Glomerular visceral epithelial cell (primary cell): ENCODE data around the gene PCF11.
"Not testable (repeated sequence)": the region's sequence is repeated elsewhere in the genome, so short reads cannot be mapped to it uniquely, and the experiment has no call there.

Source experiments
- DNase-seq: peaks from one replicate; pipeline ENCODE4 v3.0.0-alpha.2; 2016; ENCODE audit errors: extremely low spot score

Gene PCF11

DNA sequence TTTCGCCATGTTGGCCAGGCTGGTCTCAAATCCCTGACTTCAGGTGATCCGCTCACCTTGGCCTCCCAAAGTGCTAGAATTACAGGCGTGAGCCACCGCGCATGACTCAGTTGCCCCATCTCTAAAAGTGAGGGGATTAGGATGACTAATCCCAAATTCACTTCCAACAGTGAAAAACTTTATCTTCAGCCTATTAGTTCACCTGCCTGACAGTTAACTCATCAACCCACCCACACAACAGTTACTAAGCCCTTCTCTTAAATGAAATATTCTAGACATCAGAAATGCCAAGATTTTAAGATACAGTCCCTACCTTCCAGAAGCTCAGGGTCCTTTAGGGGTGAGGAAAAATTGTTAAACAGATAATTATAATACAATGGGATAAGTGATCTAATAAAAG lies 34.6 kb downstream of the PCF11 start:
- DNase-seq: no peak

DNA sequence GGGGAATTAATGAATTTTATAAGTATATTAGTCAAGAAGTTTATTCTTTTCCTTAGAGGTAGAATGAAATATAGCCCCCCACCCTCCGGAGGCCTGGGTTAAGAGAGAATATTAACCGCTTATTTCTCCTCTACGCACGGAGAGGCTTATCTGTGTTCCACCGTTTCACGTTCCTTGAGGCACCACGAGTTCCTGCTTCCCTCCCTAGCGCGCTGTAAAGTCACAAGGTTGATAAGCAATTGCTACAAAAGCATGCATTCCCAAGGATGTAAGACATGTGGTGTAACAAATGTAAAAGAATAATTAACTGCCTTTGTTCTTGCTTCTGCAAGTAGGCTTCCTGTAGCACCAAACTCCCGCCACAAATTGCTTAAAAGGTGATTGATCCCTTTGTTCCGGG lies 35.1 kb downstream of the PCF11 start:
- no peak for DNase-seq

DNA sequence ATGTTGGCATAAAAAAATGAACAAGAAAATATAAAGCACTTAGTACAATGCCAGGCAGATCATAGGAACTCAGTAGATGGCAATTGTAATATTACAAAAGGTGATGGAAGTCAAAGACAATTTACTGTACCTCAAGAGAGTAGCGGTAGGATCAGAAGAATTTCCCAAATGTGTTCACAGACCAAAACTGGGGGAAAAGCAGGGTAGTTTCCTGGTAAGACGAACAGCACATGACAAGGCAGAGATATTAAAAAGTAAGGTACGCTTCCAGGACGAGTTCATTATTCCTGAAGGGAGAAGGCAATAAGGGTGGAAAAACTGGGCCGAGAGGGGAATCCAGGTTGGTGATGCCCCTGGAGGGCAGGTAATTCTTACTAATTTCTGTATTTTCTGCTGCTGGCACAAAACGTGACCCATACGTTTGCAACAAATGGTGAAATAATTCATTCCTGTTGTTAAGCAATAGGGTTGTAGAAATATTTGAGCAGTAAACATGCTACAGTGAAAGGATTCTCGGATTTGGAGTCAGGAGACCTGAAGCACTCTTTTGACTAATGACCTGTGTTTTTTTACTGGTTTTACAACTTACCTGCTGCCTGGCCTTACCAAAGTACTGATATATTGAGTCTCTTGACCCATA lies 35.8 kb downstream of the PCF11 start:
- DNase-seq: no peak

- DNase-seq: peak; percentile 91
These were observed 36.7 kb downstream of the PCF11 start, which contains the start of gene ANKRD42 for GRCh38 chr11:83193315-83194280. ANKRD42 (plus strand) TSS chr11:83193712; CDS start chr11:83194671, 959 bp downstream.

GRCh38 chr11:83194281-83195142 lies 37.6 kb downstream of the PCF11 start:
- peak; percentile 64 for DNase-seq

GRCh38 chr11:83195143-83195466 lies 38.2 kb downstream of the PCF11 start:
- no peak for DNase-seq

DNA sequence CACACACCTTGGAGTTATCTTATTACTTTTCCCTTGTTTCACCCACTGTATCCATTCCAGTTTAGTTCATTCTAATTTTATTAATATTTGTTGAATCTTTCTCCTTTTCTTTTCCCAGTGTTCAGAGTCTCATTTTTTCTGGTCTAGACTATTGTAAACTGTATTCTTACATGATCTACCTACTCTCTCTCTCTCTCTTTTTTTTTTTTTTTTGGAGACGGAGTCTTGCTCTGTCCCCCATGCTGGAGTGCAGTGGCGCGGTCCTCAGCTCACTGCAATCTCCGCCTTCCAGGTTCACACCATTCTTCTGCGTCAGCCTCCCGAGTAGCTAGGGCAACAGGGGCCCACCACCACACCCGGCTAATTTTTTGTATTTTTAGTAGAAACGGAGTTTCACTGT lies 38.7 kb downstream of the PCF11 start:
- no peak for DNase-seq

DNA sequence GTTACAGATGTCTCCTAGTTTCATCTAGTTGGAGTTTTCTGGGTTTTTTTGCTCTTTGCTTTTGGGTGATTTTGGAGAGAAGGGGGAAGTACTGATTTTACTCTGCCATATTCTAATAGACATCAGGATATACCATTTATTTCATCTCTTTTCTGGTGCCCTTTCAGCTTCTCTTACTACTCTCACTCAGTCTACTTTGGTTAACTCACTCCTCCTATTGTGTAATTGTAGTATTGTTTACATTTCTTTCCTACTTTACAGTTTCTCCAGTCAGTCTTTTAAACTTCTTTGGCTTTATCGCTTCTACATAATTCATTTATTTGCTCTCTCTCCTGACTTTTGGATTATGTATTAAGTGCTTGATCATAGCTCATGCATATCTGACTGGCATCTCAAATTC lies 43.1 kb downstream of the PCF11 start:
- no peak for DNase-seq

GRCh38 chr11:83205608-83206185 lies 48.8 kb downstream of the PCF11 start:
- no peak for DNase-seq

DNA sequence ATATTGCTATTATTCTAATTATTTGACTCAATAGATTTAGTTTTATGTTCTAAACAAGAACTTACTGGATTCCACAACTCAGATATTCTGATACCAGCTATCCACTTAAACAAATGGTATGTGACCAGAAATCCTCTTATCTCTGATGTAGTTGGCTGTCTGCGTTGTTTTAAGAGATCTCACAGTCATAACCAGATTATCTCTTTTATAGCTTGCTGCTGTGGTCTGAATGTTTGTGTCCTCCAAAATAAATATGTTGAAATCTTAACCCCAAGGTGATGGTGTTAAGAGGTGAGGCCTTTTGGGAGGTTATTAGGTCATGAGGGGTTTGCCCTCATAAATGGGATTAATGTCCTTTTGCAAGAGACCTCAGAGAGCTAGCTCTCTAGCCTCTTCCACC lies 49.3 kb downstream of the PCF11 start:
- no peak for DNase-seq

- not testable (repeated sequence) for DNase-seq
These were observed 49.9 kb downstream of the PCF11 start for GRCh38 chr11:83206771-83207382.

- DNase-seq: no peak
These were observed 62.2 kb downstream of the PCF11 start for GRCh38 chr11:83219095-83219494.

DNA sequence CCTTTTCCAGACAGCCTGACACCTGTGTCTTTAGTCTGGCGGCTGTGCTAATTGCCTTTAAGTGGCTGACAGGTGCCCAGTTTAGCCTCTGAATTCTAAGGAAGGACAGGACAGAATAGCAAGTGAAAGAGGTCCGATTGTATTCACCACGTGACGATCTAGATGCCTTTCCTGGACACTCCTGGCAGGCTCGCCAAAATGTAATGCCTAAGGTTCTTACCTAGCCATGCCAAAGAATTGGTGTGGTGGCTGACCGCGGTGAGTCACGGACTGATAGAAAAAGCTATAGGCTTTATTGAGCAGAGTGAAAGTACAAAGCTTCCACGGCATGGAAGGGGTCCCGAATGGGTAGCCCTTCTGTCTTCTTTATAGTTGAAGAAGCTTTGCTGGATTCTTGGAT lies 63.3 kb downstream of the PCF11 start:
- DNase-seq: no peak

- no peak for DNase-seq
These were observed 64.8 kb downstream of the PCF11 start for GRCh38 chr11:83221694-83222093.

- DNase-seq: no peak
These were observed 65.6 kb downstream of the PCF11 start for GRCh38 chr11:83222499-83222898.

- no peak for DNase-seq
These were observed 66.5 kb downstream of the PCF11 start for GRCh38 chr11:83223457-83223856.

- no peak for DNase-seq
These were observed 78.9 kb downstream of the PCF11 start for GRCh38 chr11:83235825-83236224.
